ENCODE results near the gene TBXT. TPM values are rescaled to one million over a fixed set of nuclear protein-coding genes. Genes with fewer than 3 reads are reported as not detected.
A peak's percentile ranks its signal among the peaks of the same experiment; 100 is the strongest.

TBXT gene
- total and polyA plus RNA-seq, 9 of the 15 experiments (the other 6 are each of a cell fraction or from before 2014, with no cell fraction given): not detected

GRCh38 chr6:166195860-166196238 lies 28.2 kb upstream of the TBXT start (continued):
- no peak for TF ChIP-seq ZNF518B (CRISPR knock-in tag; IDR thresholded peaks at IDR 0.05)

GRCh38 chr6:166194914-166195859 lies 27.5 kb upstream of the TBXT start:
- H3K27me3 ChIP-seq (ENCODE audit: control insufficient read depth in 2 of 2, insufficient read depth in 2 of 2, low read length in 2 of 2): peaks cover 37 to 70% of the 10 kb centered on the region in 2 experiments
- BruUV-seq (replicated peaks): no TSS peak
- no peaks in the 10 kb centered on the region for H3K79me2 ChIP-seq (ENCODE audit: control insufficient read depth, insufficient read depth, low read length)
- H4K20me1 ChIP-seq (replicated peaks; ENCODE audit: control insufficient read depth, insufficient read depth, low read length): no peaks in the 10 kb centered on the region
- no peak overlapping the region for H3K27ac ChIP-seq (ENCODE audit: extremely low read depth, low read depth, low read length)
- in situ Hi-C loops (cut with MboI): no loop called here
- H3K4me3 ChIP-seq: no peak overlapping the region
- ChIA-PET POLR2A (interaction anchor here (0.6 to 1.1 kb wide), 2 partner anchors 13 to 52 kb away, joined by 3 read pairs; no protein-coding TSS in a partner anchor), CTCF (ENCODE audit: low intra/inter-chr PET ratio) (no interaction called here)
- no peaks in the 10 kb centered on the region for H3K36me3 ChIP-seq (ENCODE audit: control insufficient read depth, insufficient read depth, low read length)
- FAIRE-seq (no peak), ATAC-seq (no peak; the same call in 2 of the 3 replicates), DNase-seq (ENCODE audit: extremely low read depth in 1 of 4, low spot score in 3 of 4) (no peak)
- no peaks in the 10 kb centered on the region for H3K9me3 ChIP-seq (replicated peaks; ENCODE audit: control insufficient read depth, insufficient read depth, low read depth, low read length)
- H3K9ac ChIP-seq (ENCODE audit: insufficient read depth in 1 of 2, low read depth in 2 of 2, low read length in 2 of 2): 0 out of 4 replicates have a peak overlapping the region, but pooled peaks of 1 of the 2 experiments have one; percentile 40
- H3K9me1 ChIP-seq (ENCODE audit: control insufficient read depth, insufficient read depth, low read length): no peaks in the 10 kb centered on the region
- TF ChIP-seq PBX2 (CRISPR knock-in tag; IDR thresholded peaks at IDR 0.05; ENCODE audit: low read depth): no peak
- TF ChIP-seq PBX2 (tag; conservative IDR thresholded peaks at IDR 0.05; ENCODE audit: low read depth): peak; percentile 20; the same call in 1 of the 2 replicates
- TF ChIP-seq BRD9 (IDR thresholded peaks at IDR 0.05; ENCODE audit: low read depth, partially characterized antibody): no peak
- TF ChIP-seq ZFP36 (IDR thresholded peaks at IDR 0.05; ENCODE audit: low read depth, low read length, partially characterized antibody): peak; percentile 91
- peak; percentile 87 for TF ChIP-seq SPI1 (IDR thresholded peaks at IDR 0.05; ENCODE audit: borderline replicate concordance, low read depth, low read length)
- peak; percentile 22; the same call in 1 of the 2 replicates for TF ChIP-seq TFAP4 (CRISPR knock-in tag; IDR thresholded peaks at IDR 0.05; ENCODE audit: borderline replicate concordance)
- 1% methylated on average over 13 of the region's 13 CpGs for WGBS (ENCODE audit: insufficient coverage, low coverage, missing lambda C conversion rate)
- no peaks in the 10 kb centered on the region for H3K4me1 ChIP-seq (replicated peaks in 1 of 2; ENCODE audit: control insufficient read depth in 2 of 2, insufficient read depth in 2 of 2, low read length in 2 of 2)
- intact Hi-C loops (cut with micrococcal nuclease): no loop called here
- H2AFZ ChIP-seq (ENCODE audit: low read depth, low read length): no peak overlapping the region
- H3K4me2 ChIP-seq (ENCODE audit: insufficient read depth, low read length): no peak overlapping the region

All from K562 (cell line).